HL-60 (cell line): ENCODE measurements around the gene ATP1B3.

ENCODE experiments used
- DNase-seq, 2 experiments: peaks; one replicate each; pipeline ENCODE4 v3.0.0-alpha.2; 2010 to 2020; ENCODE audit warnings: low read depth in 1 of 2, low spot score in 1 of 2
- H3K27ac ChIP-seq: fragments of 250-450 bp; sonication (Bioruptor Pico); replicated peaks from 2 replicates; pipeline ENCODE4 v1.5.1; 2020; ENCODE audit warnings: mild to moderate bottlenecking, moderate library complexity
- H3K27me3 ChIP-seq: fragments of 250-450 bp; sonication (Bioruptor Pico); 2 replicates; pipeline ENCODE4 v1.5.1; 2021; ENCODE audit warnings: mild to moderate bottlenecking, moderate library complexity; ENCODE audit not compliant: insufficient read depth, poor library complexity, severe bottlenecking
- H3K4me3 ChIP-seq: replicated peaks from 2 replicates; pipeline ENCODE4 v1.5.1; 2011; ENCODE audit warnings: mild to moderate bottlenecking, control low read depth, low read length; ENCODE audit not compliant: insufficient read depth
- GABPA ChIP-seq: IDR thresholded peaks from 2 replicates; pipeline ENCODE4 v1.6.1; 2012; ENCODE audit warnings: low read depth
- POLR2AphosphoS5 ChIP-seq: IDR thresholded peaks from 2 replicates; pipeline ENCODE4 v1.6.1; 2012; ENCODE audit warnings: low read depth
- SPI1 ChIP-seq: IDR thresholded peaks from 2 replicates; pipeline ENCODE4 v1.6.1; 2012; ENCODE audit warnings: low read depth, mild to moderate bottlenecking, borderline replicate concordance
- TF ChIP-seq, protein P1 (sequence below): IDR thresholded peaks from one replicate; pipeline ENCODE4 v1.5.1; 2011; ENCODE audit warnings: low read length, control low read depth, inconsistent platforms; ENCODE audit not compliant: insufficient read depth
- TF ChIP-seq, protein P2 (sequence below): IDR thresholded peaks from 2 replicates; pipeline ENCODE4 v1.6.1; 2012; ENCODE audit warnings: low read depth; ENCODE audit not compliant: insufficient replicate concordance

The ATP1B3 gene

GRCh38 chr3:141853081-141853601, 23.3 kb upstream of the ATP1B3 start:
- H3K4me3 ChIP-seq: no peak overlapping the region
- no peaks in the 10 kb centered on the region for H3K27me3 ChIP-seq
- peak in 1 of 2 experiments; percentile 43 for DNase-seq
- TF ChIP-seq POLR2AphosphoS5: no peak
- TF ChIP-seq GABPA: no peak
- TF ChIP-seq, protein P1, sequence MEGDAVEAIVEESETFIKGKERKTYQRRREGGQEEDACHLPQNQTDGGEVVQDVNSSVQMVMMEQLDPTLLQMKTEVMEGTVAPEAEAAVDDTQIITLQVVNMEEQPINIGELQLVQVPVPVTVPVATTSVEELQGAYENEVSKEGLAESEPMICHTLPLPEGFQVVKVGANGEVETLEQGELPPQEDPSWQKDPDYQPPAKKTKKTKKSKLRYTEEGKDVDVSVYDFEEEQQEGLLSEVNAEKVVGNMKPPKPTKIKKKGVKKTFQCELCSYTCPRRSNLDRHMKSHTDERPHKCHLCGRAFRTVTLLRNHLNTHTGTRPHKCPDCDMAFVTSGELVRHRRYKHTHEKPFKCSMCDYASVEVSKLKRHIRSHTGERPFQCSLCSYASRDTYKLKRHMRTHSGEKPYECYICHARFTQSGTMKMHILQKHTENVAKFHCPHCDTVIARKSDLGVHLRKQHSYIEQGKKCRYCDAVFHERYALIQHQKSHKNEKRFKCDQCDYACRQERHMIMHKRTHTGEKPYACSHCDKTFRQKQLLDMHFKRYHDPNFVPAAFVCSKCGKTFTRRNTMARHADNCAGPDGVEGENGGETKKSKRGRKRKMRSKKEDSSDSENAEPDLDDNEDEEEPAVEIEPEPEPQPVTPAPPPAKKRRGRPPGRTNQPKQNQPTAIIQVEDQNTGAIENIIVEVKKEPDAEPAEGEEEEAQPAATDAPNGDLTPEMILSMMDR: no peak
- TF ChIP-seq, protein P2, sequence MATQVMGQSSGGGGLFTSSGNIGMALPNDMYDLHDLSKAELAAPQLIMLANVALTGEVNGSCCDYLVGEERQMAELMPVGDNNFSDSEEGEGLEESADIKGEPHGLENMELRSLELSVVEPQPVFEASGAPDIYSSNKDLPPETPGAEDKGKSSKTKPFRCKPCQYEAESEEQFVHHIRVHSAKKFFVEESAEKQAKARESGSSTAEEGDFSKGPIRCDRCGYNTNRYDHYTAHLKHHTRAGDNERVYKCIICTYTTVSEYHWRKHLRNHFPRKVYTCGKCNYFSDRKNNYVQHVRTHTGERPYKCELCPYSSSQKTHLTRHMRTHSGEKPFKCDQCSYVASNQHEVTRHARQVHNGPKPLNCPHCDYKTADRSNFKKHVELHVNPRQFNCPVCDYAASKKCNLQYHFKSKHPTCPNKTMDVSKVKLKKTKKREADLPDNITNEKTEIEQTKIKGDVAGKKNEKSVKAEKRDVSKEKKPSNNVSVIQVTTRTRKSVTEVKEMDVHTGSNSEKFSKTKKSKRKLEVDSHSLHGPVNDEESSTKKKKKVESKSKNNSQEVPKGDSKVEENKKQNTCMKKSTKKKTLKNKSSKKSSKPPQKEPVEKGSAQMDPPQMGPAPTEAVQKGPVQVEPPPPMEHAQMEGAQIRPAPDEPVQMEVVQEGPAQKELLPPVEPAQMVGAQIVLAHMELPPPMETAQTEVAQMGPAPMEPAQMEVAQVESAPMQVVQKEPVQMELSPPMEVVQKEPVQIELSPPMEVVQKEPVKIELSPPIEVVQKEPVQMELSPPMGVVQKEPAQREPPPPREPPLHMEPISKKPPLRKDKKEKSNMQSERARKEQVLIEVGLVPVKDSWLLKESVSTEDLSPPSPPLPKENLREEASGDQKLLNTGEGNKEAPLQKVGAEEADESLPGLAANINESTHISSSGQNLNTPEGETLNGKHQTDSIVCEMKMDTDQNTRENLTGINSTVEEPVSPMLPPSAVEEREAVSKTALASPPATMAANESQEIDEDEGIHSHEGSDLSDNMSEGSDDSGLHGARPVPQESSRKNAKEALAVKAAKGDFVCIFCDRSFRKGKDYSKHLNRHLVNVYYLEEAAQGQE: no peak
- no peak for TF ChIP-seq SPI1
- peak overlapping the region; percentile 32 for H3K27ac ChIP-seq

DNA sequence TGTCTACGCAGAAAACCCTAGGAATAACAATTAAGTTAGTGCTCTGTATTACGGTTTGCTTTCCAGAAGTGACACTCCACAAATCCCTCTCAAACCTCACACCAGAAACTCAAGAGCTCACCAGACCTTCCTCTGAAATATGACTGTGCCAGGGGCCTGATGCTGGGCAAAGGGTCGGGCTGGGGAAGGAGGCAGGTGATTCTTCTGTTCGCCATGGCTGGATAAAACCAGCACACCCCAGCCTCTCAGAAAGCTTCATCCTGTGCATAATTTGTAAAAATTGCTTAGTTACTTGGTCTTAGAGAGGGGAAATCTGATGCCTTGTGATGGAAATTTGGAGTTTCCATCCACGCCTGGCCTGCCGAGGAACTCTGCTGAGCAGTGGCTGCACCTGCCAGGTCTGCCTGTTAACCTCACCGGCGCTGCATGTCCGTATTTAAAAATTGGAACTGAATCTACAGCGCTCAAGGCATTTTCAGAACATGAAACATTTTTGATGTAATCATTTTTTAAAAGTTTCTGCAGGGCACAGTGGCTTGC, 22.7 kb upstream of the ATP1B3 start:
- peak overlapping the region; percentile 32 for H3K27ac ChIP-seq
- no peaks in the 10 kb centered on the region for H3K27me3 ChIP-seq
- no peak for TF ChIP-seq POLR2AphosphoS5
- TF ChIP-seq GABPA: no peak
- TF ChIP-seq, protein P2: no peak
- TF ChIP-seq, protein P1: no peak
- no peak for TF ChIP-seq SPI1
- H3K4me3 ChIP-seq: no peak overlapping the region
- DNase-seq: no peak

GRCh38 chr3:141854599-141854998, 21.8 kb upstream of the ATP1B3 start:
- Histone ChIP-seq H3K4me3 (no peak overlapping the region), H3K27me3 (no peaks in the 10 kb centered on the region), H3K27ac (no peak overlapping the region)
- TF ChIP-seq GABPA (no peak), POLR2AphosphoS5 (no peak), SPI1 (no peak)
- TF ChIP-seq, protein P2: no peak
- TF ChIP-seq, protein P1: no peak
- no peak for DNase-seq
